Endothelial cell of umbilical vein (primary cell): ENCODE measurements around the gene ARID1B. TPM values are rescaled to one million over a fixed set of nuclear protein-coding genes. Genes with fewer than 3 reads are reported as not detected.

Experiments
- BruUV-seq: library from RNA; stranded (reverse); fragments of 400-500 nt; replicated peaks from 2 replicates; lab custom pipeline; 2021; lab: Mats Ljungman, UMichigan
- CTCF ChIA-PET: fragments of 300-600, 350-600 bp; sonication (Branson Sonifier 250); formaldehyde crosslinking; loops from one replicate; lab custom pipeline; 2021; ENCODE audit warnings: antibody characterized with exemption, inconsistent platforms; lab: Charles Lee
- POLR2A ChIA-PET: fragments of 300-600, 350-600 bp; sonication (Branson Sonifier 250); formaldehyde crosslinking; loops from one replicate; lab custom pipeline; 2021; ENCODE audit warnings: antibody characterized with exemption, inconsistent platforms; lab: Charles Lee
- DNase-seq: peaks from one replicate; pipeline ENCODE4 v3.0.0-alpha.2; 2011; ENCODE audit warnings: low read depth, low spot score
- FAIRE-seq: peaks from 2 replicates; lab custom pipeline; 2011; peaks lifted over from hg19 to GRCh38; lab: Jason Lieb, UNC
- H2AFZ ChIP-seq: 2 replicates; pipeline ENCODE4 v1.6.0; 2012; ENCODE audit warnings: low read depth, low read length, control low read depth, inconsistent platforms
- H3K27ac ChIP-seq: 2 replicates; pipeline ENCODE4 v1.5.1; 2011; ENCODE audit warnings: low read depth, mild to moderate bottlenecking, control low read depth, low read length, moderate library complexity; ENCODE audit not compliant: insufficient read depth
- H3K27me3 ChIP-seq, 2 experiments: 2 replicates each; pipeline versions ENCODE4 v1.6.0 to v1.6.1; 2011; ENCODE audit warnings: low read length in 2 of 2, mixed read lengths in 1 of 2; ENCODE audit not compliant: control insufficient read depth in 2 of 2, insufficient read depth in 2 of 2
- H3K36me3 ChIP-seq, 2 experiments: 2 replicates in 1 of 2; 3 replicates in 1 of 2; pipeline ENCODE4 v1.5.1; 2011; ENCODE audit warnings: low read length in 2 of 2, mild to moderate bottlenecking in 1 of 2, moderate library complexity in 1 of 2; ENCODE audit not compliant: control insufficient read depth in 2 of 2, insufficient read depth in 2 of 2; ENCODE audit errors: extremely low read depth in 1 of 2
- H3K4me1 ChIP-seq: 3 replicates; pipeline ENCODE4 v1.5.1; 2011; ENCODE audit warnings: mild to moderate bottlenecking, low read length; ENCODE audit not compliant: control insufficient read depth, insufficient read depth; ENCODE audit errors: extremely low read depth
- H3K4me2 ChIP-seq: 2 replicates; pipeline ENCODE4 v1.6.1; 2011; ENCODE audit warnings: low read length, control low read depth, mixed read lengths; ENCODE audit not compliant: insufficient read depth
- H3K4me3 ChIP-seq, 3 experiments: fragments of 200-600 bp in 1 of 3; sonication (generic), shearing (Covaris generic) in 1 of 3; replicated peaks in 1 of 3; 2 replicates each; pipeline ENCODE4 v1.5.1; 2011 to 2016; ENCODE audit warnings: control low read depth in 3 of 3, low read length in 3 of 3, mild to moderate bottlenecking in 2 of 3, inconsistent platforms in 1 of 3, low read depth in 1 of 3, moderate library complexity in 1 of 3; ENCODE audit not compliant: insufficient read depth in 1 of 3
- H3K79me2 ChIP-seq: 2 replicates; pipeline ENCODE4 v1.6.0; 2012; ENCODE audit warnings: low read length, inconsistent platforms; ENCODE audit not compliant: control insufficient read depth, insufficient read depth
- H3K9ac ChIP-seq: replicated peaks from 2 replicates; pipeline ENCODE3; 2011; ENCODE audit warnings: low read length, control low read depth; ENCODE audit not compliant: insufficient read depth; ENCODE audit errors: extremely low read depth
- H3K9me1 ChIP-seq: replicated peaks from 3 replicates; pipeline ENCODE4 v1.6.0; 2011; ENCODE audit warnings: mild to moderate bottlenecking, low read length; ENCODE audit not compliant: control insufficient read depth, insufficient read depth; ENCODE audit errors: extremely low read depth
- H3K9me3 ChIP-seq: replicated peaks from 2 replicates; pipeline ENCODE4 v1.5.1; 2012; ENCODE audit warnings: low read length, inconsistent platforms; ENCODE audit not compliant: control insufficient read depth, insufficient read depth
- H4K20me1 ChIP-seq: replicated peaks from 2 replicates; pipeline ENCODE3; 2011; ENCODE audit warnings: mild to moderate bottlenecking, low read length; ENCODE audit not compliant: control insufficient read depth, insufficient read depth; ENCODE audit errors: extremely low read depth
- FOS ChIP-seq: IDR thresholded peaks from 2 replicates; pipeline ENCODE4 v1.6.1; 2011; ENCODE audit warnings: mild to moderate bottlenecking, low read length, moderate library complexity, borderline replicate concordance; ENCODE audit not compliant: insufficient read depth
- GATA2 ChIP-seq: IDR thresholded peaks from 2 replicates; pipeline ENCODE4 v1.7.0; 2011; ENCODE audit warnings: low read depth, mild to moderate bottlenecking, moderate library complexity, mixed read lengths, low read length; ENCODE audit not compliant: insufficient read length, insufficient read depth
- MAX ChIP-seq: IDR thresholded peaks from 2 replicates; pipeline ENCODE4 v1.6.1; 2011; ENCODE audit not compliant: insufficient read depth, insufficient read length
- POLR2A ChIP-seq: IDR thresholded peaks from 2 replicates; pipeline ENCODE4 v1.6.1; 2012; ENCODE audit warnings: low read depth, mild to moderate bottlenecking, control low read depth, low read length
- POLR2AphosphoS5 ChIP-seq: IDR thresholded peaks from 2 replicates; pipeline ENCODE4 v1.6.1; 2012; ENCODE audit warnings: low read depth, mild to moderate bottlenecking, control low read depth, low read length, moderate library complexity; ENCODE audit not compliant: insufficient read depth
- dilution Hi-C: fragments of 300-500 bp; cut with MboI; formaldehyde crosslinking; loops from one replicate; pipeline ENCODE4 v1.15.0; 2019; ENCODE audit warnings: low sequenced_read_pairs; ENCODE audit not compliant: extremely low pct_ligation_motif_present
- intact Hi-C: fragments of 100-400 bp; cut with micrococcal nuclease; formaldehyde crosslinking; loops from one replicate; pipeline ENCODE4 v1.10.0; 2022
- polyA plus RNA-seq, 4 experiments: library from polyadenylated mRNA; depleted of rRNA in 3 of 4; stranded (reverse) in 3 of 4; unstranded in 1 of 4; fragments of >200 nt; gene quantifications; 2 replicates each; pipeline versions ENCODE4 v1.2.1 to v1.2.3, GENCODE V29; 2011 to 2012; ENCODE audit warnings: missing spikeins in 1 of 4
- total RNA-seq: library from RNA; stranded (reverse); gene quantifications from 2 replicates; pipeline ENCODE4 v1.2.3, GENCODE V29; 2021
- TF ChIP-seq, protein P1 (sequence below), 2 donors: IDR thresholded peaks; 1 replicate in 1 of 2; 2 replicates in 1 of 2; pipeline ENCODE4 v1.5.1; 2011; ENCODE audit warnings: low read length in 2 of 2, mild to moderate bottlenecking in 2 of 2, moderate library complexity in 2 of 2, control low read depth in 1 of 2, inconsistent platforms in 1 of 2, low read depth in 1 of 2; ENCODE audit not compliant: insufficient read depth in 1 of 2; ENCODE audit errors: extremely low read depth in 1 of 2

The ARID1B gene
- total and polyA plus RNA-seq, 2 donors (not counting 3 experiments of a cell fraction or from before 2014, with no cell fraction given), result 21.8 to 89.5 TPM

GRCh38 chr6:157226761-157227160 lies 449.6 kb downstream of the ARID1B start:
- Histone ChIP-seq H4K20me1 (no peaks in the 10 kb centered on the region), H3K36me3 (no peaks in the 10 kb centered on the region), H3K27me3 (no peaks in the 10 kb centered on the region), H3K4me2 (no peak overlapping the region), H3K79me2 (no peaks in the 10 kb centered on the region), H3K4me1 (no peaks in the 10 kb centered on the region), H2AFZ (no peak overlapping the region), H3K9ac (no peak overlapping the region), H3K27ac (no peak overlapping the region), H3K9me1 (no peaks in the 10 kb centered on the region), H3K9me3 (no peaks in the 10 kb centered on the region), H3K4me3 (no peak overlapping the region)
- DNase-seq (no peak), FAIRE-seq (peak; percentile 35)
- ChIA-PET CTCF (interaction anchor here (0.7 to 2.3 kb wide), 6 partner anchors 9 to 71 kb away, joined by 3 to 16 read pairs (median 6); no protein-coding TSS in a partner anchor), POLR2A (no interaction called here)
- no TSS peak for BruUV-seq
- intact Hi-C loops, result loop anchor here (1.0 kb wide), 1 partner anchor 48 kb away; no protein-coding TSS in a partner anchor
- dilution Hi-C loops, result no loop called here
- TF ChIP-seq, protein P1, sequence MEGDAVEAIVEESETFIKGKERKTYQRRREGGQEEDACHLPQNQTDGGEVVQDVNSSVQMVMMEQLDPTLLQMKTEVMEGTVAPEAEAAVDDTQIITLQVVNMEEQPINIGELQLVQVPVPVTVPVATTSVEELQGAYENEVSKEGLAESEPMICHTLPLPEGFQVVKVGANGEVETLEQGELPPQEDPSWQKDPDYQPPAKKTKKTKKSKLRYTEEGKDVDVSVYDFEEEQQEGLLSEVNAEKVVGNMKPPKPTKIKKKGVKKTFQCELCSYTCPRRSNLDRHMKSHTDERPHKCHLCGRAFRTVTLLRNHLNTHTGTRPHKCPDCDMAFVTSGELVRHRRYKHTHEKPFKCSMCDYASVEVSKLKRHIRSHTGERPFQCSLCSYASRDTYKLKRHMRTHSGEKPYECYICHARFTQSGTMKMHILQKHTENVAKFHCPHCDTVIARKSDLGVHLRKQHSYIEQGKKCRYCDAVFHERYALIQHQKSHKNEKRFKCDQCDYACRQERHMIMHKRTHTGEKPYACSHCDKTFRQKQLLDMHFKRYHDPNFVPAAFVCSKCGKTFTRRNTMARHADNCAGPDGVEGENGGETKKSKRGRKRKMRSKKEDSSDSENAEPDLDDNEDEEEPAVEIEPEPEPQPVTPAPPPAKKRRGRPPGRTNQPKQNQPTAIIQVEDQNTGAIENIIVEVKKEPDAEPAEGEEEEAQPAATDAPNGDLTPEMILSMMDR (IDR thresholded peaks at IDR 0.05; ENCODE audit: extremely low read depth in 1 of 2, insufficient read depth in 1 of 2, low read depth in 1 of 2, low read length in 2 of 2), result no peak
- TF ChIP-seq GATA2 (no peak), POLR2A (no peak), MAX (no peak), FOS (no peak), POLR2AphosphoS5 (no peak)
